Type B pancreatic cell (in vitro differentiated cells): ENCODE measurements around the gene BCAN. TPM values are rescaled to one million over a fixed set of nuclear protein-coding genes. Genes with fewer than 3 reads are reported as not detected.
"Not testable (repeated sequence)": the region's sequence is repeated elsewhere in the genome, so short reads cannot be mapped to it uniquely, and the experiment has no call there.

Experiments used
- DNase-seq: peaks from one replicate; pipeline ENCODE4 v3.0.0; 2021; ENCODE audit warnings: mixed read lengths; ENCODE audit not compliant: unreplicated experiment; ENCODE audit errors: extremely low spot score
- H3K27ac Mint-ChIP-seq: 2 replicates; pipeline ENCODE4 v1.8.0; 2021; ENCODE audit warnings: mild to moderate bottlenecking, mixed read lengths
- H3K27me3 Mint-ChIP-seq: 2 replicates; pipeline ENCODE4 v1.8.0; 2021; ENCODE audit warnings: mixed read lengths
- H3K36me3 Mint-ChIP-seq: 2 replicates; pipeline ENCODE4 v1.8.0; 2021; ENCODE audit warnings: mixed read lengths
- H3K4me1 Mint-ChIP-seq: one replicate; pipeline ENCODE4 v1.8.0; 2021; ENCODE audit warnings: mixed read lengths; ENCODE audit not compliant: unreplicated experiment
- H3K4me3 Mint-ChIP-seq: 2 replicates; pipeline ENCODE4 v1.8.0; 2021; ENCODE audit warnings: mild to moderate bottlenecking, mixed read lengths
- H3K9me3 Mint-ChIP-seq: 2 replicates; pipeline ENCODE4 v1.8.0; 2021; ENCODE audit warnings: mixed read lengths
- total RNA-seq: library from RNA; stranded (reverse); gene quantifications from 2 replicates; pipeline ENCODE4 v1.2.1, GENCODE V29; 2021; ENCODE audit warnings: low replicate concordance
- TF ChIP-seq, protein P1 (sequence below): fragments of 200-600 bp; sonication (generic); conservative IDR thresholded peaks from 2 replicates; pipeline ENCODE4 v1.5.0; 2021; ENCODE audit warnings: antibody characterized with exemption, mild to moderate bottlenecking

The BCAN gene
- total RNA-seq, 1 donor from 2014 or later, result 12.6 TPM

DNA sequence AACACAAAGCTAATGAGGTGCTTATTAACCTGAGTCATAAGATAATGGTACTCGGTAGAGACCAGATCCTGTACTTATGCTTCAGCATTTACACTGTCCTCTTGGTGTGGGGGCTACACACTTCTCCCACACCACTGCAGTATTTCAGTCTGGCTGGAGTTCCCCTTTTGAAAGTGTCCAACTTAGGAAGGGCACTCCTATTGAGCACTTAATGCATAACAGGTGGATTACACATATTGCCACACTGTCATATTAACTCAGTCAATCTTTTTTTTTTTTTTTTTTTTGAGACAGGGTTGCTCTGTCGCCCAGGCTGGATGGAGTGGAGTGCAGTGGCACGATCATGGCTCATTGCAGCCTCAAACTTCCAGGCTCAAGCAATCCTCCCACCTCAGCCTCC, 42.1 kb upstream of the BCAN start:
- no peaks in the 10 kb centered on the region for H3K9me3 Mint-ChIP-seq
- H3K4me3 Mint-ChIP-seq, result peak overlapping the region; percentile 96
- H3K36me3 Mint-ChIP-seq, result peaks cover 5% of the 10 kb centered on the region
- H3K4me1 Mint-ChIP-seq, result peaks cover 15% of the 10 kb centered on the region
- TF ChIP-seq, protein P1, sequence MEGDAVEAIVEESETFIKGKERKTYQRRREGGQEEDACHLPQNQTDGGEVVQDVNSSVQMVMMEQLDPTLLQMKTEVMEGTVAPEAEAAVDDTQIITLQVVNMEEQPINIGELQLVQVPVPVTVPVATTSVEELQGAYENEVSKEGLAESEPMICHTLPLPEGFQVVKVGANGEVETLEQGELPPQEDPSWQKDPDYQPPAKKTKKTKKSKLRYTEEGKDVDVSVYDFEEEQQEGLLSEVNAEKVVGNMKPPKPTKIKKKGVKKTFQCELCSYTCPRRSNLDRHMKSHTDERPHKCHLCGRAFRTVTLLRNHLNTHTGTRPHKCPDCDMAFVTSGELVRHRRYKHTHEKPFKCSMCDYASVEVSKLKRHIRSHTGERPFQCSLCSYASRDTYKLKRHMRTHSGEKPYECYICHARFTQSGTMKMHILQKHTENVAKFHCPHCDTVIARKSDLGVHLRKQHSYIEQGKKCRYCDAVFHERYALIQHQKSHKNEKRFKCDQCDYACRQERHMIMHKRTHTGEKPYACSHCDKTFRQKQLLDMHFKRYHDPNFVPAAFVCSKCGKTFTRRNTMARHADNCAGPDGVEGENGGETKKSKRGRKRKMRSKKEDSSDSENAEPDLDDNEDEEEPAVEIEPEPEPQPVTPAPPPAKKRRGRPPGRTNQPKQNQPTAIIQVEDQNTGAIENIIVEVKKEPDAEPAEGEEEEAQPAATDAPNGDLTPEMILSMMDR, result peak; percentile 39
- DNase-seq, result no peak
- H3K27me3 Mint-ChIP-seq, result no peaks in the 10 kb centered on the region
- no peak overlapping the region for H3K27ac Mint-ChIP-seq

DNA sequence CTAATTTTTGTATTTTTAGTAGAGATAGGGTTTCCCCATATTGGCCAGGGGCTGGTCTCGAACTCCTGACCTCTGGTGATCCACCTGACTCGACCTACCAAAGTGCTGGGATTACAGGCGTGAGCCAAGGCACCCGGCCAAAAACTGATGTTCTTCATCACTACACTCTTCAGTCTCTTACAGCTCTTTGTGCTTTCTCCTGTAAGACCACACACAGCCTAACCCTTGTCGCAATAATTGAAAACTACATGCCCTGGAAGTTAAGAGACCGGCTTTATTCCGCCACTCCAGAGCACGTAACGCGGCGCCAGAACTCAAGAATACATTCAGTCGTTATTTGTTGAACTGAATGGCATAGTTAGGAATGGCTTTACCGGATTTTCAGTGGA, 41.2 kb upstream of the BCAN start:
- H3K27me3 Mint-ChIP-seq, result no peaks in the 10 kb centered on the region
- H3K36me3 Mint-ChIP-seq, result no peaks in the 10 kb centered on the region
- TF ChIP-seq, protein P1, result no peak
- H3K4me1 Mint-ChIP-seq, result peaks cover 15% of the 10 kb centered on the region
- H3K9me3 Mint-ChIP-seq, result no peaks in the 10 kb centered on the region
- no peak for DNase-seq
- peak overlapping the region; percentile 94 for H3K27ac Mint-ChIP-seq
- H3K4me3 Mint-ChIP-seq, result peak overlapping the region; percentile 96

DNA sequence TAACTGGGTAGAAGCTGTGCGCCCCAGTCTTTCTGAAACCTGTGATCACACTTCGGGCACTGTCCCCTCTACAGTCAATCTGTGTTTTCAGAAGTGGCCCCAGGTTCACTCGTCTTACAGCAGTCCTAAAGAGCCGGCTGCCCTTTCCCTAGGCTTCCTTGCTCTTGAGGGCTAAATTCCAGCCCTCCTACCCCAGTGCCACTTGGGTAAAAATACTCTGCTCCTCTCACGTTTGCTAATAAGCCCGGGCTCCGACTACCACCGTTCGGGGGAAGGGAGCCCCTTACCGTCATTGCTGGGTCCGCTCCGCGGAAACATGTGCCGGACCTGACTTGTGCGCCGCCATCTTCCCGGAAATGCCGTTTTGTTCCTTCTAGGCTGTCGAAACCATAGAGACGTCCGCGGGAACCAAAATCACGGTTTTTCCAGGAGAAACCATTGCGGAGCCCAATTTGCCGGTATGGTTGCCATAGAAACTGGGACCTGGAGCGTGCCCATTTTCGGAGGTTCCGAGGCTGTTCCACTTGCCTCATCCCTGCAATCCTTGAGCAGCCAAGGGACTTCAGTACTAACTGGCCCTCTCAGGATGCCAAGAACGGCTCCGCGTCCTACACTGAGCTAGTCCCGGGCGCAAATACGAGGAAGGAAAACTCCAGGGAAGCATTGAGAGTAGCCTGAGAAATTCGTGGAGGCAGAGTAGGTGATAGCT, 40.6 kb upstream of the BCAN start, which contains the start of gene GPATCH4:
TSS of gene GPATCH4 (minus strand) at position 358 of the 709 bp plus-strand sequence.
- Mint-ChIP-seq H3K4me3 (peak within 1 kb of the TSS; percentile 96), H3K4me1 (peaks cover 15% of the 10 kb centered on the region), H3K36me3 (no peaks in the 10 kb centered on the region), H3K27ac (peak within 1 kb of the TSS; percentile 94), H3K27me3 (no peaks in the 10 kb centered on the region), H3K9me3 (no peaks in the 10 kb centered on the region)
- TF ChIP-seq, protein P1, result no peak
- peak; percentile 82 for DNase-seq

DNA sequence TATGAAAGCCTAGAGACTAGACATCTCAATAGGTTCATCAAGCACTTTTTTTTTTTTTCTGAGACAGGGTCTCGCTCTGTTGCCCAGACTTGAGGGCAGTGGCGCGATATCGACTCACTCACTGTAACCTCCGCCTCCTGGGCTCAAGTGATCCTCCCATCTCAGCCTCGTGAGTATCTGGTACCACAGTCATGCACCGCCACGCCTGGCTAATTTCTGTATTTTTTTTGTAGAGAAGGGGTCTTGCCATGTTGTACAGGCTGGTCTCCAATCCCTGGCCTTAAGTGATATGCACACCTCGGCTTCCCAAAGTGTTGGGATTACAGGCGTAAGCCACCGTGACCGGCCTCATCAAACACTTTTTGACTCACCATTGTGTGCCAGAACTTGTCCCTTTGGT, 40.0 kb upstream of the BCAN start:
- Mint-ChIP-seq H3K9me3 (no peaks in the 10 kb centered on the region), H3K27me3 (peaks cover 3% of the 10 kb centered on the region), H3K4me1 (peaks cover 15% of the 10 kb centered on the region), H3K36me3 (no peaks in the 10 kb centered on the region), H3K4me3 (peak overlapping the region; percentile 96), H3K27ac (no peak overlapping the region)
- TF ChIP-seq, protein P1, result no peak
- no peak for DNase-seq

DNA sequence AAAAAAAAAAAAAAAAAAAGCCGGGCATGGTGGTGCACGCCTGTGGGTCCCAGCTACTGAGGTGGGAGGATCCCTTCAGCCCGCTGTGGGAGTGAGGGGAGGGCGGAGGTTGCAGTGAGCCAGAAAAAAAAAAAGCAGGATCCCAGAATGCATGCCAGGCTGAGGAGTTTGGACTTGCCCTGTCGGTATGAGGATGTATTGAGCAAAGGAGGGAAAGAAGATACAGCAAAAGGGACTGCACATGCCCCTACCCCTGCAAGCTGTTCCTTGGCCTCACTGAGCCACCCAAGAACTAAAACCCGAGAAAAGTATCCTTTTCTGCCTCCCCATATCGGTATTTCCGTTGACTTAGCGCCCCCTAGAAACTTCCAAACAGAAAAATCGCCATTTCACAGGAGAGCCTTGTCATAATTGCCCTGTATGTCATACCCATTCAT, 39.3 kb upstream of the BCAN start:
- Mint-ChIP-seq H3K4me1 (peaks cover 15% of the 10 kb centered on the region), H3K27me3 (peaks cover 3% of the 10 kb centered on the region), H3K36me3 (no peaks in the 10 kb centered on the region), H3K27ac (no peak overlapping the region), H3K4me3 (peak overlapping the region; percentile 67), H3K9me3 (no peaks in the 10 kb centered on the region)
- TF ChIP-seq, protein P1, result peak; percentile 51
- DNase-seq, result no peak

DNA sequence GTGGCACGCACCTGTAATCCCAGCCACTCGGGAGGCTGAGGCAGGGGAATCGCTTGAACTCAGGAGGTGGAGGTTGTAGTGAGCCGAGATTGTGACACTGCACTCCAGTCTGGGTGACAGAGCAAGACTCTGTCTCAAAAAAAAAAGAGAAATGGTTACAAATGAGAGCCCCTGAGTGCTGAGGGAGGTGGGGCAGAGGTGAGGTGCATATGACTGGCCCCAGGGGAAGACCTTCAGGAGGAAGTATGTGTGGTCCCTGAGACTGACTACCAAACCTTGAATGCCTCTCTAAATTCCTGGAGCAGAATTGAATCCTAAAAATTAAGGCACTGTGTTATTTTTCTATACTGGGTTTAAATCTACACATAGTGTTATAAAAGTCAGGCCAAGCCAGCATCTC, 34.6 kb upstream of the BCAN start:
- H3K36me3 Mint-ChIP-seq, H3K27ac Mint-ChIP-seq, DNase-seq, H3K4me1 Mint-ChIP-seq, H3K9me3 Mint-ChIP-seq, H3K4me3 Mint-ChIP-seq: not testable (repeated sequence)
- peaks cover 23% of the 10 kb centered on the region for H3K27me3 Mint-ChIP-seq
